Activated T-cell treated with anti-CD3 and anti-CD28 coated beads for 1 hour (primary cell): ENCODE results near the gene TXLNG.
A peak's percentile ranks its signal among the peaks of the same experiment; 100 is the strongest.
"Not testable (repeated sequence)": the region's sequence is repeated elsewhere in the genome, so short reads cannot be mapped to it uniquely, and the experiment has no call there.

Experiments used
- DNase-seq: peaks from one replicate; pipeline ENCODE4 v3.0.0-alpha.2; 2020; ENCODE audit warnings: low read depth

Gene TXLNG

GRCh38 chrX:16786139-16786790 lies at the start of gene TXLNG:
Gene TXLNG, plus strand, starts transcription at chrX:16786466. Its CDS starts 22 bp downstream, at chrX:16786488.
- DNase-seq, result peak; percentile 83

GRCh38 chrX:16737024-16737423 lies 49.2 kb upstream of the TXLNG start:
- DNase-seq, result no peak

GRCh38 chrX:16739574-16739973 lies 46.7 kb upstream of the TXLNG start:
- no peak for DNase-seq

- no peak for DNase-seq
Observed at GRCh38 chrX:16743604-16744325, 42.5 kb upstream of the TXLNG start.

- DNase-seq, result no peak
Observed at GRCh38 chrX:16745102-16745501, 41.2 kb upstream of the TXLNG start.

- DNase-seq, result no peak
Observed at GRCh38 chrX:16745659-16746058, 40.6 kb upstream of the TXLNG start.

GRCh38 chrX:16748425-16748824 lies 37.8 kb upstream of the TXLNG start:
- DNase-seq, result no peak

- no peak for DNase-seq
Observed at GRCh38 chrX:16750136-16750535, 36.1 kb upstream of the TXLNG start.

- no peak for DNase-seq
Observed at GRCh38 chrX:16754019-16754418, 32.2 kb upstream of the TXLNG start.

- no peak for DNase-seq
Observed at GRCh38 chrX:16756724-16757123, 29.5 kb upstream of the TXLNG start.

GRCh38 chrX:16761500-16761899 lies 24.8 kb upstream of the TXLNG start:
- not testable (repeated sequence) for DNase-seq

GRCh38 chrX:16762579-16762978 lies 23.7 kb upstream of the TXLNG start:
- no peak for DNase-seq

- no peak for DNase-seq
Observed at GRCh38 chrX:16765594-16765993, 20.7 kb upstream of the TXLNG start.

GRCh38 chrX:16770970-16771482 lies 15.2 kb upstream of the TXLNG start:
- no peak for DNase-seq

- no peak for DNase-seq
Observed at GRCh38 chrX:16771483-16772398, 14.5 kb upstream of the TXLNG start.

GRCh38 chrX:16772460-16772859 lies 13.8 kb upstream of the TXLNG start:
- DNase-seq, result no peak

- no peak for DNase-seq
Observed at GRCh38 chrX:16774746-16775145, 11.5 kb upstream of the TXLNG start.

GRCh38 chrX:16778545-16778944 lies 7.7 kb upstream of the TXLNG start:
- DNase-seq, result no peak

- DNase-seq, result no peak
Observed at GRCh38 chrX:16778993-16779392, 7.3 kb upstream of the TXLNG start.

- DNase-seq, result not testable (repeated sequence)
Observed at GRCh38 chrX:16779815-16780214, 6.5 kb upstream of the TXLNG start.

GRCh38 chrX:16783452-16783851 lies 2.8 kb upstream of the TXLNG start:
- DNase-seq, result no peak

- not testable (repeated sequence) for DNase-seq
Observed at GRCh38 chrX:16784440-16784839, 1.8 kb upstream of the TXLNG start.
